ENCODE data around the gene ABTB2.
A peak's percentile ranks its signal among the peaks of the same experiment; 100 is the strongest.

Gene ABTB2

GRCh38 chr11:34359548-34359891 lies 1.7 kb upstream of the ABTB2 start:
- no peak for DNase-seq

- peak; percentile 26 to 52 (median 38) for DNase-seq
Observed at GRCh38 chr11:34358728-34359547, 1.1 kb upstream of the ABTB2 start.

GRCh38 chr11:34358258-34358727 lies 483 bp upstream of the ABTB2 start:
- peak in 1 of 4 experiments; percentile 42 for DNase-seq

GRCh38 chr11:34356913-34357700 lies 703 bp downstream of the ABTB2 start:
- peak; percentile 17 to 43 (median 24) for DNase-seq

- no peak for DNase-seq
Observed at GRCh38 chr11:34356576-34356912, 1.3 kb downstream of the ABTB2 start.

GRCh38 chr11:34356130-34356529 lies 1.7 kb downstream of the ABTB2 start:
- DNase-seq, result no peak

GRCh38 chr11:34355726-34356125 lies 2.1 kb downstream of the ABTB2 start:
- no peak for DNase-seq

- no peak for DNase-seq
Observed at GRCh38 chr11:34354782-34355181, 3.0 kb downstream of the ABTB2 start.

- no peak for DNase-seq
Observed at GRCh38 chr11:34353881-34354280, 3.9 kb downstream of the ABTB2 start.

- no peak for DNase-seq
Observed at GRCh38 chr11:34351687-34352469, 5.9 kb downstream of the ABTB2 start.

GRCh38 chr11:34351051-34351450 lies 6.8 kb downstream of the ABTB2 start:
- no peak for DNase-seq

- DNase-seq, result no peak
Observed at GRCh38 chr11:34349882-34350281, 7.9 kb downstream of the ABTB2 start.

- DNase-seq, result no peak
Observed at GRCh38 chr11:34348919-34349318, 8.9 kb downstream of the ABTB2 start.

- DNase-seq, result no peak
Observed at GRCh38 chr11:34348096-34348495, 9.7 kb downstream of the ABTB2 start.

GRCh38 chr11:34346551-34346950 lies 11.3 kb downstream of the ABTB2 start:
- no peak for DNase-seq

GRCh38 chr11:34345991-34346480 lies 11.8 kb downstream of the ABTB2 start:
- no peak for DNase-seq

- no peak for DNase-seq
Observed at GRCh38 chr11:34345540-34345876, 12.3 kb downstream of the ABTB2 start.

GRCh38 chr11:34344768-34345539 lies 12.9 kb downstream of the ABTB2 start:
- DNase-seq, result no peak

GRCh38 chr11:34344410-34344767 lies 13.4 kb downstream of the ABTB2 start:
- DNase-seq, result no peak

- DNase-seq, result no peak
Observed at GRCh38 chr11:34343686-34344085, 14.1 kb downstream of the ABTB2 start.

GRCh38 chr11:34343153-34343552 lies 14.7 kb downstream of the ABTB2 start:
- no peak for DNase-seq

GRCh38 chr11:34341931-34342533 lies 15.8 kb downstream of the ABTB2 start:
- no peak for DNase-seq
